Heart left ventricle (tissue), 13 donors: ENCODE measurements around the gene TRIM22.

Experiments
- CTCF ChIP-seq, 12 donors: fragments of 200-600 bp; sonication (generic) in 4 of 12; IDR thresholded peaks; one replicate each; pipeline versions ENCODE4 v1.5.0 to v1.8.0; 2018 to 2022; ENCODE audit warnings: antibody characterized with exemption in 12 of 12, mild to moderate bottlenecking in 5 of 12
- POLR2A ChIP-seq, 2 donors: fragments of 450-650 bp; IDR thresholded peaks; one replicate each; pipeline ENCODE4 v1.6.1; 2017; ENCODE audit warnings: antibody characterized with exemption in 2 of 2, mild to moderate bottlenecking in 2 of 2, moderate library complexity in 2 of 2
- donor health status: ischemic (EF 13 %, LVEDD 7.1; RV severe dilation, severe dysfunction).
- donor health status: DM: no; HTN: yes; CAD: no.
- donor health status: DM: no; HTN: no; CAD: no.
- donor health status: ischemic (EF 25% LVEDD 6.9; RV normal size, moderate dysfunction).
- donor health status: ischemic (EF 25% LVEDD 5.7; RV mildly dilated, moderate dysfunction).
- donor health status: ischemic (EF 35%, LVEDD 5.7; RV mildly dilated, moderate dysfunction).
- donor health status: nonischemic (EF 11% LVEDD 7.7; RV severe dilation, severe dysfunction).
- donor health status: DM: yes; HTN: yes; CAD: no.
- donor health status: PGD.
- donor health status: ischemic (EF 29% LVEDD 5.4; RV normal size, mild dysfunction).
- donor health status: nonischemic (EF 23%, LVEDD 6.1; RV moderate dilation, normal function).

DNA sequence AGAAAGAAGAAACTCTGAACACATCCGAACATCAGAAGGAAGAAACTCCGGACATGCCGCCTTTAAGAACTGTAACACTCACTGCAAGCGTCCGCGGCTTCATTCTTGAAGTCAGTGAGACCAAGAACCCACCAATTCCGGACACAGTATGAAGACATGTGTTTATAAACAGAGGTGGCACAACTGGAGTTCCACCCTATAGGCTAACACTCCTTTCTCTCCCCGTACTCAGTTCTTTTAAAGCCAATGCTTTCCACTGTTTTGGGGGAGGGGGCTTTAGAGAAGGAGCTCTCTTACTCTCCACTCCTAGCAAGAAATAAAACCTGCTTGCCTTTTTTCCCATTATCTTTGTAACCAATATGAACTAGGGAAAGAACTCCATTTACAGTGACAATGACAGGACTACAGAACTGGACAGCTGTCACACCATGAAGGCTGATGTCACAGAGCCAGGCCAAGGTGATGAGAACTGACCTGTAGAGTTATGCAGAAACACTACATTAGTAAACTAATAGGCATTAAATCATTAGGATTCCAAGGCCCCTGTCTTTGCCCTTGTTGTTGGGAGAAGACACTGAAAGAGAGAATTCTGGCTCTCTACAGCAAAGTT is 5.4 kb upstream of the TRIM22 start:
- TF ChIP-seq CTCF (IDR thresholded peaks at IDR 0.05) (no peak), POLR2A (IDR thresholded peaks at IDR 0.05) (no peak)
